ENCODE data around the gene KCND3.

The KCND3 gene

GRCh38 chr1:111988377-111988742, 1.1 kb downstream of the KCND3 start:
- DNase-seq, result no peak

- DNase-seq, result no peak
Measured at GRCh38 chr1:111987502-111987901, 2.0 kb downstream of the KCND3 start.

GRCh38 chr1:111983500-111983899, 6.0 kb downstream of the KCND3 start:
- no peak for DNase-seq

- DNase-seq, result no peak
Measured at GRCh38 chr1:111982428-111982827, 7.0 kb downstream of the KCND3 start.

GRCh38 chr1:111981871-111982270, 7.6 kb downstream of the KCND3 start:
- no peak for DNase-seq

GRCh38 chr1:111981090-111981489, 8.4 kb downstream of the KCND3 start:
- no peak for DNase-seq

- no peak for DNase-seq
Measured at GRCh38 chr1:111980686-111981085, 8.8 kb downstream of the KCND3 start.

- no peak for DNase-seq
Measured at GRCh38 chr1:111978695-111979094, 10.8 kb downstream of the KCND3 start.

- no peak for DNase-seq
Measured at GRCh38 chr1:111977378-111977777, 12.1 kb downstream of the KCND3 start.

GRCh38 chr1:111976842-111977241, 12.6 kb downstream of the KCND3 start:
- no peak for DNase-seq

GRCh38 chr1:111976332-111976731, 13.1 kb downstream of the KCND3 start:
- no peak for DNase-seq

GRCh38 chr1:111973150-111973790, 16.2 kb downstream of the KCND3 start:
- no peak for DNase-seq

GRCh38 chr1:111971396-111971795, 18.1 kb downstream of the KCND3 start:
- no peak for DNase-seq

GRCh38 chr1:111968511-111968910, 21.0 kb downstream of the KCND3 start:
- DNase-seq, result no peak

- DNase-seq, result no peak
Measured at GRCh38 chr1:111967886-111968285, 21.6 kb downstream of the KCND3 start.

- no peak for DNase-seq
Measured at GRCh38 chr1:111967067-111967690, 22.3 kb downstream of the KCND3 start.

- no peak for DNase-seq
Measured at GRCh38 chr1:111965781-111966443, 23.6 kb downstream of the KCND3 start.

- no peak for DNase-seq
Measured at GRCh38 chr1:111963985-111964738, 25.3 kb downstream of the KCND3 start.

- no peak for DNase-seq
Measured at GRCh38 chr1:111961773-111962565, 27.5 kb downstream of the KCND3 start.

GRCh38 chr1:111961016-111961415, 28.5 kb downstream of the KCND3 start:
- DNase-seq, result no peak

- no peak for DNase-seq
Measured at GRCh38 chr1:111959436-111959835, 30.0 kb downstream of the KCND3 start.

- DNase-seq, result no peak
Measured at GRCh38 chr1:111958851-111959250, 30.6 kb downstream of the KCND3 start.

- no peak for DNase-seq
Measured at GRCh38 chr1:111958075-111958474, 31.4 kb downstream of the KCND3 start.

Data from activated effector memory CD4-positive, alpha-beta T cell treated with Interleukin-2 at 50 U/mL for 16 hours (primary cell).